Retina (tissue), 1 donor: ENCODE results near the gene UGCG.
A peak's percentile ranks its signal among the peaks of the same experiment; 100 is the strongest.
"Not testable (repeated sequence)": the region's sequence is repeated elsewhere in the genome, so short reads cannot be mapped to it uniquely, and the experiment has no call there.

Experiments used
- DNase-seq: peaks from one replicate; pipeline ENCODE4 v3.0.0-alpha.2; 2016

UGCG gene

DNA sequence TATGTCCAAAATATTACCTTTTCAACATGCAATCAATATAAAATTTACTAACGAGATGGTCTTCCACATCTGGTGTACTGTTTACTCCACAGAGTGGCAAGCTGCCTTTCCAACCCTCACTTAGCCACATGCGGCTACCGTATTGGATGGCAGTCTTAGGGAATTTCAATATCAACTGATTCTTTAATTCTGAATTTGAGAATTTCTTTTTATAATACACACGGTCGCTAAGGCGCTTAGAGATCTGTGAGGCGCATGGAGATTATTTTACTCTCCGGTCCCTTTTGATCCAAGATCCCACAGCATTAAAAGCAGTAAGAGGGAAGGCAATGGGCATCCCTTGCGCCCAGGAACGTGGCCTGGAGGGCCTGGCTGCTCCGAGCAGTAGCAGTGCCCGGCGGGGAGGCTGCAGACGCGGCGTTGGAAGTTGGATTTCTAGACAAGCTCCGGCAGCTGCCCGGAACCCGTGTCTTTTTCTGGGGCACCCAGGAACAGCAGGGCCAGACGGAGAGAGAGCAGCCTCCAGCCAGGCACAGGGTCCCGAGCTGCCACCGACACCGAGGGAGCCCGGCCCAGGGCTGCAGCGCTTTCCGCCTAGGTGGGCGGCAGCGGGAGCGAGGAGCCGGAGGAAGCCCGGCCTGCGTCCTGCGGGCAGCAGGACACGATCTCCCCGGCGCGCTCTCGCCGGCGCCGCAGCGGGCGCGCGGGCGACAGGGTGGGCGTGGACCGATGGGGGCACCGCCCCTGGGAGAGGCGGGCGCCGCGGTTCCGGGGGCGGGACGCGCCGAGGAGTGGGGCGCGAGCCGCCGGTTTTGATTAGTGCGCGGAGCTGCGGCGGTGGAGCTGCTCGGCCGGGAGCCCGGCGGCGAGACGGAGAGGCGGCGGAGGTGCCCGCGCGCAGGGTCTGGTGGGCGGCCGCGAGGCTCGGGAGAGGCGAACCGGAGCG, at the start of gene UGCG:
Gene UGCG (plus strand): TSS at position 819 of the 946 bp plus-strand sequence. CDS start 402 bp downstream, outside the sequence.
- DNase-seq = peak; percentile 96

DNA sequence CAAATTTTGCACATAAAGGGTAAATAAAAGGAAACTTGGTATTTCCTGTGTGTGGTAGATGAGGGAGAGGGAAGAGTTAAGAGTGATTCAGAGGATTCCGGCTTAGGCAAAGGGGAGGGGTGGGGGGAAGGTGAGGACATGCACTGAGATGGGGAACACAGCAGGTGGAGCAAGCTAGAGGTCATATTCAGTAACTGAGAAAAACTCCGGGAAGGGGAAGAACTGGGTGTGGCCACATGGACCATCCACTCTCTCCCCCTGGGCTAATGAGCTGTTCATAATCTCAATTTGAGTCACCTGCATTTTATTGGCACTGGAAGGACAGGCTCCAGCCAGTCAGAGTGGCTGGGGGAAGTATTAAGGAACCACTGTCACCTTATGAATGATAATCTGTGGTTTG, 45.1 kb upstream of the UGCG start:
- DNase-seq = no peak

DNA sequence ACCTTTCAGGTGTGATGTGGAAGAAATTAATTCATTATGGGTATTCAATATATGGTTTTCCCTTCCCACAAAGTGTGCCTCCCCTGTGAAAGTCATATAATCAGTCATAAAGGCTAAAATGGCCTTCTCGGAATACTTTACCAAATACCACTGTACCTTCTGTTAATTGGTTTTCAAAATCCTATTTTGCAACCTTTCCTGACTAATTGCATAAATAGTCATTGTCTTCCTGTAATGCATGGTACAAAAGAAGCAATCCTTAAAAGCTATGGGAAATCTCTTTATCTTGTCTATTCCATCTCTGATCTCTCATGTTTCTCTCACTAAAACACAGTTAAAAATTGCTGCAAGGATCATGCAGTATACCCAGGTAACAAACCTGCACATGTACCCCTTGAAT, 44.3 kb upstream of the UGCG start:
- no peak for DNase-seq

DNA sequence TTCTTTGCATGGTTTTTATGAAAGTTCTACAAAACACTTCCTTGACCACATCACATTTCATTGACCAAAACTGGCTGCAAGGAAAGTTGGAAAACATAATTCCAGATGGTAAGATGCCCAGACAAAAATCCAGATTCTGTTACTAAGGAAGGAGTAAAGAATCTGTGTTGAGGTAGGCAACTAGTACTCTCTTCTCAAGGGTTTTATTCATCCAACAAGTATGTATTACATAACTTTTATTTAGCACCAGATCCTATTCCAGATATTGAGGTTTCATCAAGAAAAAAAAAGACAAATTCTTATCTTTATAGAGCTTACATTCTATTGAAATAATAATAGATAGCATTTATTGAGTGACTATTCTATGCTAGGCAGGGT, 43.2 kb upstream of the UGCG start:
- no peak for DNase-seq

DNA sequence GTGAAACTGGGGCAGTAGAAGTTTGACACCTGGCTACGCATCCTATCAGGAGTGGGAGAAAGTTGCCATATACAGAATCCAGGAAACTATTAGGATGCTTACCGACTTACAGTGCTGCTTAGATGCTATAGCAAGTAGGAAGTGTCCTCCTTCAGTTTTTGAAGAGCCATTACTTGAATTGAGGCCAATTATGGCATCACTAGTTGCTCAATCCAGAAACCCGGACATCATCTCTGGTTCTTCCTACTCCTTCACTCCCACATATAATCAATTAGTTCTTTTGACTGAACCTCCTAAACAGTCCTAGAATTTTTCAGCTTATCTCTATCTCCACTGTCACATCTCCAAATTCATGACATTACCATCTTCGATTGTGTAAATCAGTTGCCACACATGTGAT, 41.8 kb upstream of the UGCG start:
- DNase-seq = no peak

DNA sequence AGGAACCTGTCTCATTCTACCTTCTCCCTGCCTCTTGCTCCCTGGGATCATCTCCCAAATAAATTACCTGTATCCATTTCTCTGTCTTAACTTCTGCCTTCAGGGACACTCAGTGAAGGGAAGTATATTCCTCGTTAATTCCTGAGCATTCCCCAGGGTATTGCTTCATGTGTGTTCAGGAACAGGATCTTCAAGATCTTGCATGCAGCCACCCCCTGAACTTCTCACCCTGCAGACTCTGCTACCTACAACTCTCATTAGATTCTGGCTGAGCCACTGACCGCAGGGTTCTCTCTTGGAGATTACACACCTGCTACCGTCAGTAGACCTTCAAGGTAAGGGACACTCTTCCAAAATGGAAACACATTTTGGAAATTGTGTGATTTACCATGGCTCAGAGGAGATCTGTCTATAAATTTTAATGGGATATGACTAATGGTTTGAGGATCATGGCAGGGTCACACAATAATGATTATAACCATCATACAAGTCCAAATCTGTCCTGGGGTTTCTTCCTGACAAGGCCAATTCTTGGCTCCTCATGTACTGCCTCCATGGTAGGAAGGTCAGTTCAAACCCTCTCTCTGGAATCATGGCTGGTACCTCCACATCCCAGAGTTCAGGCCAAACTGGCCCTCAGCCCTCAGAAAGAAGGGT, 38.9 kb upstream of the UGCG start:
- no peak for DNase-seq

DNA sequence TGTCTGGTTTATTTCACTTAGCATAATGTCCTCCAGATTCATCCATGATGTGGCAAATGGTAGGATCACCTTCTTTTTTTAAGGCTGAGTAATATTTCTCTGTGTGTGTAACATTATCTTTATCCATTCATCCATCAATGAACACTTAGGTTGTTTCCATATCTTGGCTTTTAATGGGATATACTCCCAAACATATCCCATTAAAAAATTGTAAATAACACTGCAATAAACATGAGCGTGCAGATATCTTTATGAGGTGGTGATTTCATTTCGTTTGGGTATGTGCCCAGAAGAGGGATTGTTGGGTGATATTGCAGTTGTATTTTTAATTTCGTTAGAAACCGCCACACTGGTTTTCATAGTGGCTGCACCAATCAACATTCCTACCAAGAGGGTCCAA, 36.2 kb upstream of the UGCG start:
- DNase-seq = no peak

DNA sequence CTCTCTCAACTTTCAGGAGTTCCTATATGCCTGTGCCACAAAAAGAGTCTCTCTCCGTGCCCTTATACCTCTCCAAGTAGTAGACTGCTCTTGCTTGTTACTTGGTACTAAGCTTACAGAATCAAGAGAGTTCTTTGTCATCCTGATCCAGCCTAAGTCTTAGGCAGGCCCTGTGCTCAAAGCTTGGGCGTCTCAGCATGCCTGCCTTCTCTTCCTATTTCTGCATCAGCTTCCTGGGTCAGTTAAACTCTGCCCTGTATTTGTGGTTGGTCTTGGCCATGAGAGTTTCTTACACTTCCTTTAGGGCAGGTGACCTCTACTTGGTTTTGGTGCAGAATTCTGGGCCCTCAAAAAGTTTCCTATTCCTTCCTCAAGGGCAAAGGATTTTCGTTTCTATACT, 33.0 kb upstream of the UGCG start:
- no peak for DNase-seq

DNA sequence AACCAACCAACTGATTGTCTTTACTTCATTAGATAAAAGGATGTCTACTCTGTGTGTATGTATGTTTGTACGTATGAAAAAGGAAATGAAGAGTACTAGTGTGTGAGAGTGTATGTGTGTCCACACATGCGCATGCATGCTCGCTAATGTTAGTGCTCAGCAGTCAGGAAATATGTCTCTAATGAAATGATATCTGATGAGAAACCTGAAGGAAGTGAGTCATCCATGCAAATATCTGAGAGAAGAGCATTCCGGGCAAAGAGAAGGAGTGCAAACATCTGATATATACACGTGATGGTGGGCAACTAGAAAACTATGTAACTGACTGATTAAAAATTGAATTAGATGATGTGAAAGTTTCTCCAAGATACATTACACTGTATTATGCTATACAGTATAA, 29.6 kb upstream of the UGCG start:
- no peak for DNase-seq

DNA sequence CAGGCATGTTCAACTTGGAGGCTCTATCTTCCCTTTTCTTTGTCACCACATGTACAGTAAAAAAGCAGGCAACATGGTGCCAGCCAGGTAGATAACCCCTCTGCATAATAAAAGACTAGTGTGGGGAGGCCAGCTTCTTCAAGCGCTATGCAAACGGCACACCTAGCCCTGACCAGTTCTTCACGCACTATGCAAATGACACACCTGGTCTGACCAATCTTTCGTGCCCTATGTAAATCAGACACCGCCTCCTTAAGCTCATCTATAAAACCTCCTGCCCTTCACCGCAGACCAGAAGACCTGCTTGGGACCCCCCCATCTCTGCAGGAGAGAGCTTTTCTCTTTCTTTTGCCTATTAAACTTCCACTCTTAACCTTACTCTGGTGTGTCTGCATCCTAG, 28.1 kb upstream of the UGCG start:
- no peak for DNase-seq

DNA sequence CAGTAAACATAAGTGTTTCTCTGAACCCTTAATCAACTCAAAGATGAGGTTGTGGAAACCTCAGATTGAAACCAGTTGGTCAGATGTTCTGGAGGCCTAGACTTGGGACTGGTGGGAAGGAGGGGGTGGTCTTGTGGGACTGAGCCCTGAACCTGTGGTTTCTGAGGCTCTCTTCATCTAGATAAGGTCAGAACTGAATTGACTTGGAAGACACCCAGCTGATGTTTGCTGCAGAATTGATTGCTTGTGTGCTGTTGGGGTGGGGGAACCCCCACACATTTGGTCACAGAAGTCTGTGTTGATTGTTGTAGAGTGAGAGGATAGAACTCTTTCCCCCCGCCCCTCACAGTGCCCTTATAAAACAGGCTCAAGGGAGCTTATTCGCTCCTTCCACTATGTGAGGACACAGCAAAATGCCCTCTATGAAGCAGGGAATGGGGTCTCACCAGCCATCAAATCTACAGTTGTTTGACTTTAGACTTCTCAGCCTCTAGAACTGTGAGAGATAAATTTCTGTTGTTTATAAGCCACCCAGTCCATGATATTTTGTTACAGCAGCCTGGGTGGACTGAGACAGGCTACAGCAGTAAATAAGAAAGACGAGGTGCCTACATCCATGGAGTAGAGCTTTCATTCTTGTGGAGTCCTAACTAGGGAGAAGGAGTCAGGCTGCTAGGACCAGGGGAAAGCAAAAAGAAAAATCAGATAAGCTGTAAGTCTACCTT, 25.7 kb upstream of the UGCG start:
- no peak for DNase-seq

DNA sequence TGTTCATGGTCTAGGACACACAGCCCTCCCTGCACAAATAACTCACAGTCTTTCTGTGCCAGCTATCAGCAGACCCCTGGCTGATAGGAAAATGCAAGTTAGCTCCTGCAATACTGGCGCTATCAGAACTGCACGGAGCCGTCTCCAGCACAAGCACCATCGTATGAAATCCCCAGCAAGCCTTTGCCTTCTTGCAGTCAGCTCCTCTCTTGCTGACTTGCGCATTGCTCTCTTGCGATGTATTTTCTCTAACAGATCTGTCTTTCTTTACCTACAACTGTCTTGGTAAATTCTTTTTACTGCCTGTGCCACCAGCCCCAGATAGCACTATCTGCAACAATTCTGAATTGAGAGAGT, 25.1 kb upstream of the UGCG start:
- no peak for DNase-seq

DNA sequence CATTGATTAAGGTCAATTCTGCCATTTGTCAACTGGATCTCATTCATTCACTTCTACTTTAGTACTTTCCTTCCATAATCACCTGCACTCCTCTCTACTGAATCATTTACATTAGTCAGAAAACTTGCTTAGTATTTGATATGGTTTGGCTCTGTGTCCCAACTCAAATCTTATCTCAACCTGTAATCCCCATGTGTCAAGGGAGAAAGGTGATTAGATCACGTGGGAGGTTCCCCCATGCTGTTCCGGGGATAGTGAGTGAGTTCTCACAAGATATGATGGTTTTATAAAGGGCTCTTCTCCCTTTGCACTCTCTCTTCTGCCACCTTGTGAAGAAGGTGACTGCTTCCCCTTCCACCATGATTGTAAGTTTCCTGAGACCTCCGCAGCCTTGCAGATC, 23.7 kb upstream of the UGCG start:
- no peak for DNase-seq

DNA sequence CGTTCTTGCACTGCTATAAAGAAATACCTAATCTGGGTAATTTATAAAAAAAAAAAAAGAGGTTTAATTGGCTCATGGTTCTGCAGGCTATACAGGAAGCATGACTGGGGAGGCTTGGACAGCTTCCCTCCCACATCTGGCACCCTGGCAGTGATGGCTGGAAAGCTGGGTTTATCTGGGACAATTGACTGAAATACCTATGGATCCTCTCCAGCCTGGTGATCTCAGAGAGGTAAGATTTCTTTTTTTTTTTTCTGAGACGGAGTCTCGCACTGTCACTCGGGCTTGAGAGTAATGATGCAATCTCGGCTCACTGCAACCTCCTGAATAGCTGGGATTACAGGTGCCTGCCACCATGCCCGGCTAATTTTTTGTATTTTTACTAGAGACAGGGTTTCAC, 22.7 kb upstream of the UGCG start:
- no peak for DNase-seq

DNA sequence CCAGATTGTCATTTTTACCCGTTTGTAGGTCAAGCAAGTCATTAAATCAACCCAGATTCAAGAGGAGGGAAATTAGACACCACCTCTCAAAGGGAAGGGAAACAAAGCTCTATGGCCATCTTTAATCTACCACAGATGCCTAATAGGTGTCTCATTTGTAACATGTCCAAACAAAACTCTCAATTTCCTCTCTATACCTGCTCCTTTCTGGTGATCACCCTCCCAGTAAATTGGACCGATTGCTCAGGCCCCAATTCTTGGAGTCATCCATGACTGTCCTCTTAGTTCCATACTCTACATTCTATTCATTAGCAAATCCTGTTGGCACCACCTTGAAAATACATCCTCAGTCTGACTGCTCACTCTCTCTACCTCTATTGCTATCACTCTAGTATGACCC, 22.1 kb upstream of the UGCG start:
- DNase-seq = no peak

DNA sequence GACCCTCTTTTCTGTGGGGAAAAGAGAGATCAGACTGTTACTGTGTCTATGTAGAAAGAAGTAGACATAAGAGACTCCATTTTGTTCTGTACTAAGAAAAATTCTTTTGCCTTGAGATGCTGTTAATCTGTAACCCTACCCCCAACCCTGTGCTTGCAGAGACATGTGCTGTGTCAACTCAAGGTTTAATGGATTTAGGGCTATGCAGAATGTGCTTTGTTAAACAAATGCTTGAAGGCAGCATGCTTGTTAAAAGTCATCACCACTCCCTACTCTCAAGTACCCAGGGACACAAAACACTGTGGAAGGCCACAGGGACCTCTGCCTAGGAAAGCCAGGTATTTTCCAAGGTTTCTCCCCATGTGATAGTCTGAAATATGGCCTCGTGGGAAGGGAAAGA, 21.3 kb upstream of the UGCG start:
- not testable (repeated sequence) for DNase-seq

DNA sequence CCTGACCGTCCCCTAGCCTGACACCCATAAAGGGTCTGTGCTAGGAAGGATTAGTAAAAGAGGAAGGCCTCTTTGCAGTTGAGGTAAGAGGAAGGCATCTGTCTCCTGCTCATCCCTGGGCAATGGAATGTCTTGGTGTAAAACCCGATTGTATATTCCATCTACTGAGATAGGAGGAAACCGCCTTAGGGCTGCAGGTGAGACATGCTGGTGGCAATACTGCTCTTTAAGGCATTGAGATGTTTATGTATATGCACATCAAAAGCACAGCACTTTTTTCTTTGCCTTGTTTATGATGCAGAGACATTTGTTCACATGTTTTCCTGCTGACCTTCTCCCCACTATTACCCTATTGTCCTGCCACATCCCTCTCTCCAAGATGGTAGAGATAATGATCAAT, 20.9 kb upstream of the UGCG start:
- not testable (repeated sequence) for DNase-seq

DNA sequence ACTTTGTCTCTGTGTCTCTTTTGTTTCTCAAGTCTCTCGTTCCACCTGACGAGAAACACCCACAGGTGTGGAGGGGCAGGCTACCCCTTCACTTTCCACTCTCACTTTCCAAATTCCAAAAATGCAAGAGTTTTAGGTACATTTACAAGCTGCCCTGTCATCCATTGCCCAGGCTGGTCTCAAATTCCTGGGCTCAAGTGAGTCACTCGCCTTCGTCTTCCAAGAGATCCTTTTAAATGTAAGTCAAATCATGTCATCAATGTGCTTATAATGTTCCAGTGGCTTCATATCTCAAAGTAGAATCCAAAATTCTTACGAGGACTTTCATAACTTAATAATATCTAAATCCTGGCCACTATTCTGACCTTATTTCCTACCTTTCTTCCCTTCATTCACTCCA, 20.4 kb upstream of the UGCG start:
- DNase-seq = no peak

DNA sequence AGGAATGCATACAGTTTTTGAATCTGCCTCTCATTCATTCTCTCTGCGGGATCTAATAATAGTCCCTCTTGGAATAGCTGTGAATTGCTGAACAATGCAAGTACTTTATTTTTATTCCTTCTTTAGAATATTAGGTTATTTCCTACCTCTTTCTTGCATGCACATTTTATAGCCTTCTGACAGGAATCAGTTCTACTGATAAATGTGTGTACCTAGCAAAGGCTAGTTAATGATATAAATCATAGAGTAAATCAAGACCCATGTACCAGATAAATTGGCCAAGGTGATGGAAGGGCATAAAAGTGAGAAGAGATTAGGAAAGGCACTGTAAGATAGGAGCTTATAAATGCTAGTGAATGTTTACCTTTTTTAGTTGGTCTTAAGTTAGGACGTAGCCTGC, 19.2 kb upstream of the UGCG start:
- no peak for DNase-seq

DNA sequence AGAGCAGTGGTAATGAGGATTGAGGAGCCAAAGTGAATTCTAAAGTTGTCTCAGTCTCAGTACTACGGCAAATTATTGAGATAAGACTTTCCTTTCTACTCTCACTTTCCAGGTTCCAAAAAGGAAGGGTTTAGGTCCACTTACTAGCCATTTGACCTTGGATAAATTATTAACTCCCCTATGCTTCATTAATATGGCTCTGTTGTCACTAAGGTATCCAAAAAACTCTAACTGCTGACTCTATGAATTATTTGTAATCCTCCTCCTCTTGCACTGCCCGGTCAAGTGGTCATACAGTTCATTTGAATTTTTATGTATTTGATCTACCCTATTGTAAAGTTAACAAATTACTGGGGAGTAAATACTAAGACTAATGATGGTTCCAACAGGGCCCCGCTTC, 17.7 kb upstream of the UGCG start:
- DNase-seq = no peak

DNA sequence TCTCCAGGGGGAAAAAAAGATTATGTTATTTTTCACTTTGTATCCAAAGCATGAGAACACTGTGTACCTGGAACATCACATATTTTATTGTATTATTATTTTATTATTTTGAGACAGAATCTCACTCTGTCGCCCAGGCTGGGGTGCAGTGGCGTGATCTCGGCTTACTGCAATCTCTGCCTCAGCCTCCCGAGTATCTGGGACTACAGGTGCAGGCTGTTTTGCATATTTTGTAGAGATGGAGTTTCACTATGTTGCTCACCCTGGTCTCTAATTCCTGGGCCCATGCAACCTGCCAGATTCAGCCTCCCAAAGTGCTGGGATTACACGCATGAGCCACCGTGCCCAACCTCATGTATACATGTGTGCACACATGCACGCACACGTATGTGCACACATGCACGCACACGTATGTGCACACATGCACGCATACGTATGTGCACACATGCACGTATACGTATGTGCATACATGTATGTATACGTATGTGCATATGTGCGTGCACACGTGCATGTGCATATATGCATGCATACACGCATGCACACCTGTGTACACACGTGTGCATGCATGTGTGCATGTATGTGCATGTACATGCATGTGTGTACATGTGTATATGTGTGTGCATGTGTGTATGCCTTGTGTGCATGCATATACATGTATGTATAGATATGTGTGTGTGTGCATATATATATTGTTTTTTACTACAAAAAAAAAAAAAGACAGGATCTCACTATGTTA, 9.5 kb upstream of the UGCG start:
- no peak for DNase-seq

DNA sequence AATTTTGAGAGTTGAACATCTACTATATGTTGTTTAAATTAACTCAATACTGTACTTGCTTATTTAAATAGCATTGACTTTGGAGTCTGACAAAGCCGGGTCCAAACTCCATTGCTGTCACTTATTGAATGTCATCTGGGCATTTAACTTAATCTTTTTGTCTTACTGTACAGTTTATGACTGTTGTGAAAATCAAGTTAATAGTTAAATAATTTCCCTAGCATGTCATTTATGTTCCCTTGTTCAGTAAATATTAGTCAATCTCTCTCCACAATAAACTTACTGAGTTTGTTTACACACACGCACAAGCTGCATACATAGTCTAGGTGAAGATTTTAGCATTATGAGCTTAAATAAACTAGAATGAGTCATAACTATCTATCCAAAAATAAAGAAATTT, 6.3 kb upstream of the UGCG start:
- no peak for DNase-seq

DNA sequence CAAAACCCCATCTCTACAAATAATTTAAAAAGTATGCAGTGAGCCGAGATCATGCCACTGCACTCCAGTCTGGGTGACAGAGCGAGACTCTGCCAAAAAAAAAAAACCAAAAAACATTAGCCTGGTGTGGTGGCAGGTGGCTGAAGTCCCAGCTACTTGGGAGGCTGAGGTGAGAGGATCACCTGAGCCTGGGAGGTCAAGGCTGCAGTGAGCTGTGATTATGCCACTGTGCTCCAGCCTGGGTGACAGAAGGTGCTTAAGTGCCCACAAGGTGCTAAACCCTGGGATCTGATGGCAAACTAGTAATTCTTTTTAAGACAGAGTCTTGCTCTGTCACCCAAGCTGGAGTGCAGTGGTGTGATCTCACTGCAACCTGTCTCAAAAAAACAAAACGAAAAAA, 5.7 kb upstream of the UGCG start:
- DNase-seq = not testable (repeated sequence)
